IMR-90 (cell line): ENCODE data around the gene ADM2. TPM values are rescaled to one million over a fixed set of nuclear protein-coding genes. Genes with fewer than 3 reads are reported as not detected.

Experiments used
- ATAC-seq: fragments of 200-7000 bp; cut with Tn5 transposase; 2 replicates; pipeline ENCODE4 v1.9.1; 2020; ENCODE audit warnings: low read depth, mild to moderate bottlenecking, moderate library complexity
- BruUV-seq: library from RNA; stranded (reverse); fragments of 400-500 nt; replicated peaks from 2 replicates; lab custom pipeline; 2021; lab: Mats Ljungman, UMichigan
- CTCF ChIA-PET: fragments of 300-600 bp; formaldehyde crosslinking; extraction: SDS; loops from one replicate; lab custom pipeline; 2021; ENCODE audit warnings: antibody characterized with exemption; lab: Yijun Ruan, JAX
- POLR2A ChIA-PET: fragments of 300-600 bp; sonication (Branson Sonifier 250); formaldehyde crosslinking; loops from one replicate; lab custom pipeline; 2022; ENCODE audit warnings: antibody characterized with exemption; ENCODE audit not compliant: unreplicated experiment; lab: Charles Lee
- DNase-seq: peaks from one replicate; pipeline ENCODE4 v3.0.0; 2013
- H2AFZ ChIP-seq: replicated peaks from 2 replicates; pipeline ENCODE3; 2013; ENCODE audit warnings: low read length, mild to moderate bottlenecking; ENCODE audit not compliant: poor library complexity
- H2AK5ac ChIP-seq: 2 replicates; pipeline ENCODE4 v1.6.1; 2013; ENCODE audit warnings: low read depth, low read length, inconsistent platforms
- H2AK9ac ChIP-seq: replicated peaks from 2 replicates; pipeline ENCODE3; 2013; ENCODE audit warnings: mild to moderate bottlenecking, low read depth, low read length, moderate library complexity; ENCODE audit not compliant: poor library complexity
- H2BK120ac ChIP-seq: 2 replicates; pipeline ENCODE4 v1.6.1; 2013; ENCODE audit warnings: low read depth, low read length, inconsistent platforms
- H2BK15ac ChIP-seq: 3 replicates; pipeline ENCODE4 v1.6.1; 2013; ENCODE audit warnings: low read depth, low read length, inconsistent platforms
- H2BK20ac ChIP-seq: 2 replicates; pipeline ENCODE4 v1.6.1; 2013; ENCODE audit warnings: low read depth, mild to moderate bottlenecking, inconsistent platforms, low read length, moderate library complexity
- H2BK5ac ChIP-seq: 2 replicates; pipeline ENCODE4 v1.6.1; 2013; ENCODE audit warnings: mild to moderate bottlenecking, low read depth, low read length, inconsistent platforms; ENCODE audit not compliant: poor library complexity, severe bottlenecking
- H3K14ac ChIP-seq: replicated peaks from 2 replicates; pipeline ENCODE4 v1.6.1; 2013; ENCODE audit warnings: low read depth, low read length, inconsistent platforms
- H3K18ac ChIP-seq: 2 replicates; pipeline ENCODE4 v1.6.1; 2013; ENCODE audit warnings: low read depth, low read length, control low read depth
- H3K23ac ChIP-seq: 2 replicates; pipeline ENCODE4 v1.6.1; 2013; ENCODE audit warnings: low read depth, low read length, inconsistent platforms
- H3K27ac ChIP-seq: 2 replicates; pipeline ENCODE4 v1.5.1; 2013; ENCODE audit warnings: mild to moderate bottlenecking, control low read depth, low read length; ENCODE audit not compliant: insufficient read depth
- H3K27me3 ChIP-seq: 2 replicates; pipeline ENCODE4 v1.6.1; 2013; ENCODE audit warnings: low read length; ENCODE audit not compliant: control insufficient read depth, insufficient read depth
- H3K36me3 ChIP-seq: 2 replicates; pipeline ENCODE4 v1.6.1; 2013; ENCODE audit warnings: low read length, mixed read lengths; ENCODE audit not compliant: control insufficient read depth, insufficient read depth
- H3K4ac ChIP-seq: 2 replicates; pipeline ENCODE4 v1.6.1; 2013; ENCODE audit warnings: low read depth, low read length, inconsistent platforms
- H3K4me1 ChIP-seq: 2 replicates; pipeline ENCODE4 v1.6.1; 2013; ENCODE audit warnings: low read length, mixed read lengths; ENCODE audit not compliant: control insufficient read depth, insufficient read depth
- H3K4me2 ChIP-seq: 2 replicates; pipeline ENCODE4 v1.6.1; 2013; ENCODE audit warnings: low read depth, mild to moderate bottlenecking, control low read depth, low read length, moderate library complexity
- H3K4me3 ChIP-seq: 2 replicates; pipeline ENCODE4 v1.5.1; 2013; ENCODE audit warnings: low read depth, mild to moderate bottlenecking, control low read depth, low read length, moderate library complexity; ENCODE audit not compliant: insufficient read depth
- H3K56ac ChIP-seq: 2 replicates; pipeline ENCODE4 v1.6.1; 2013; ENCODE audit warnings: low read length, inconsistent platforms; ENCODE audit not compliant: insufficient read depth; ENCODE audit errors: extremely low read depth
- H3K79me1 ChIP-seq, 2 experiments: 2 replicates each; pipeline ENCODE4 v1.6.1; 2013; ENCODE audit warnings: low read length in 2 of 2, inconsistent platforms in 1 of 2, low read depth in 1 of 2
- H3K9ac ChIP-seq: 2 replicates; pipeline ENCODE4 v1.6.1; 2013; ENCODE audit warnings: low read depth, low read length, control low read depth
- H3K9me1 ChIP-seq: 2 replicates; pipeline ENCODE4 v1.6.1; 2013; ENCODE audit warnings: low read length, inconsistent platforms; ENCODE audit not compliant: insufficient read depth
- H3K9me3 ChIP-seq: 2 replicates; pipeline ENCODE4 v1.6.1; 2013; ENCODE audit warnings: low read length; ENCODE audit not compliant: control insufficient read depth, insufficient read depth
- H4K20me1 ChIP-seq: 2 replicates; pipeline ENCODE4 v1.6.1; 2013; ENCODE audit warnings: low read length, inconsistent platforms; ENCODE audit not compliant: insufficient read depth
- H4K5ac ChIP-seq: 2 replicates; pipeline ENCODE4 v1.6.1; 2013; ENCODE audit warnings: mild to moderate bottlenecking, low read depth, low read length, control low read depth
- H4K8ac ChIP-seq, 2 experiments: 2 replicates each; pipeline ENCODE4 v1.6.1; 2013; ENCODE audit warnings: low read depth in 2 of 2, low read length in 2 of 2, control low read depth in 1 of 2, inconsistent platforms in 1 of 2
- H4K91ac ChIP-seq: 2 replicates; pipeline ENCODE4 v1.6.1; 2013; ENCODE audit warnings: low read depth, low read length, inconsistent platforms; ENCODE audit not compliant: insufficient read depth
- CHD1 ChIP-seq: IDR thresholded peaks from 2 replicates; pipeline ENCODE4 v1.6.1; 2012; ENCODE audit warnings: low read depth, low read length, improper control_type of control experiment
- CTCF ChIP-seq: conservative IDR thresholded peaks from 2 replicates; pipeline ENCODE4 v1.5.1; 2012; ENCODE audit warnings: mild to moderate bottlenecking, low read depth, low read length, improper control_type of control experiment
- ELK1 ChIP-seq: fragments of 150-350 bp; IDR thresholded peaks from 2 replicates; pipeline ENCODE4 v1.6.1; 2016; ENCODE audit warnings: low read depth, mild to moderate bottlenecking, low read length, moderate library complexity, borderline replicate concordance
- FOS ChIP-seq: fragments of 150-350 bp; IDR thresholded peaks from 2 replicates; pipeline ENCODE4 v1.6.1; 2016; ENCODE audit warnings: low read depth, low read length
- MAFK ChIP-seq: IDR thresholded peaks from 2 replicates; pipeline ENCODE4 v1.6.1; 2012; ENCODE audit warnings: low read depth, low read length, improper control_type of control experiment
- MAZ ChIP-seq: IDR thresholded peaks from 2 replicates; pipeline ENCODE4 v1.6.1; 2012; ENCODE audit warnings: low read depth, mild to moderate bottlenecking, low read length, improper control_type of control experiment, moderate library complexity, borderline replicate concordance
- MXI1 ChIP-seq: IDR thresholded peaks from 2 replicates; pipeline ENCODE4 v1.6.1; 2012; ENCODE audit warnings: low read depth, mild to moderate bottlenecking, low read length, moderate library complexity, borderline replicate concordance
- NFE2L2 ChIP-seq: fragments of 150-350 bp; IDR thresholded peaks from 2 replicates; pipeline ENCODE4 v1.6.1; 2016; ENCODE audit warnings: low read depth, mild to moderate bottlenecking, low read length
- POLR2A ChIP-seq: IDR thresholded peaks from 2 replicates; pipeline ENCODE4 v1.6.1; 2012; ENCODE audit warnings: mild to moderate bottlenecking, low read depth, low read length
- RAD21 ChIP-seq: IDR thresholded peaks from 2 replicates; pipeline ENCODE4 v1.6.1; 2012; ENCODE audit warnings: low read length, improper control_type of control experiment
- RCOR1 ChIP-seq: IDR thresholded peaks from 2 replicates; pipeline ENCODE4 v1.6.1; 2012; ENCODE audit warnings: mild to moderate bottlenecking, low read length, improper control_type of control experiment; ENCODE audit not compliant: insufficient replicate concordance
- RFX5 ChIP-seq: IDR thresholded peaks from 2 replicates; pipeline ENCODE4 v1.8.0; 2012; ENCODE audit warnings: low read depth, mild to moderate bottlenecking, low read length, moderate library complexity
- SMC3 ChIP-seq: fragments of 150-350 bp; IDR thresholded peaks from 2 replicates; pipeline ENCODE4 v1.6.1; 2016; ENCODE audit warnings: low read depth, mild to moderate bottlenecking, antibody characterized with exemption, low read length, moderate library complexity
- WGBS, 2 experiments: methylation state at CpG; one replicate each; pipeline versions ENCODE4 v1.1.5 to v1.1.7; 2013; ENCODE audit warnings: missing lambda C conversion rate in 2 of 2; ENCODE audit not compliant: insufficient read length in 1 of 2; ENCODE audit errors: extremely low coverage in 2 of 2; 5-methylcytosine and 5-hydroxymethylcytosine counted together
- dilution Hi-C: fragments of 300-500 bp; cut with HindIII; formaldehyde crosslinking; loops from one replicate; pipeline ENCODE4 v1.14.3; 2018; ENCODE audit warnings: low sequenced_read_pairs; ENCODE audit not compliant: unreplicated experiment
- in situ Hi-C: fragments of 300-500 bp; cut with MboI; formaldehyde crosslinking; loops from 3 replicates; pipeline ENCODE4 v1.14.3; 2019; ENCODE audit warnings: low sequenced_read_pairs, inconsistent platforms, mixed read lengths
- intact Hi-C: fragments of 100-400 bp; cut with micrococcal nuclease; formaldehyde crosslinking; loops from 2 replicates; pipeline ENCODE4 v1.10.0; 2022
- polyA plus RNA-seq, 3 experiments: library from polyadenylated mRNA; depleted of rRNA; stranded (reverse); fragments of >200 nt; gene quantifications; 2 replicates each; pipeline ENCODE4 v1.2.3, GENCODE V29; 2012; ENCODE audit warnings: low replicate concordance in 1 of 3
- total RNA-seq: library from RNA; depleted of rRNA; stranded (reverse); fragments of >200 nt; gene quantifications from 2 replicates; pipeline ENCODE4 v1.2.3, GENCODE V29; 2012
- TF ChIP-seq, protein P1 (sequence below): fragments of 150-350 bp; IDR thresholded peaks from 2 replicates; pipeline ENCODE4 v1.6.1; 2017; ENCODE audit warnings: mild to moderate bottlenecking, antibody characterized with exemption, low read length, low read depth

The ADM2 gene
- total and polyA plus RNA-seq, 2 of the 4 experiments (the other 2 are of a cell fraction) = 0.18 to 2.3 TPM

DNA sequence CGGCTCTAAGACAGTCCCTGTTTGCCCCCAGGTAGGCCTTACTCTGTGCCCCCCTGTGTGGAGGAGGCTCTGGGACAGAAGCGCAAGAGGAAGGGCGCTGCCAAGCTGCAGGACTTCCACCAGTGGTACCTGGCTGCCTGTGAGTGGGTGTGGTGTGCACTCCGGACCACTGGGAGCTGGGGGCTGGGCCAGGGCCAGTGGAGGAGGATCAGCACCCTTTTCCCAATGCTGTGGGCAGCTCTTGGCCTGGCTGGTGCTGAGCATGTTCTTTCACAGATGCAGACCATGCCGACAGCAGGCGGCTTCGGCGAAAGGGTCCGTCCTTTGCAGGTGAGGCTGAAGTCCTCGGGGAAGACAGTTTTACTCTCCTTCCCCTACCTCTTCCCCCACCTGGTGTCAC lies 40.4 kb downstream of the ADM2 start:
- ChIA-PET CTCF (interaction anchor here (0.5 kb wide), 1 partner anchor 63 kb away, joined by 4 read pairs; no protein-coding TSS in a partner anchor), POLR2A (no interaction called here)
- Histone ChIP-seq H2AK5ac (no peak overlapping the region), H3K27me3 (no peaks in the 10 kb centered on the region), H3K36me3 (peaks cover 44% of the 10 kb centered on the region), H2BK20ac (no peak overlapping the region), H3K4ac (no peak overlapping the region), H3K14ac (no peak overlapping the region), H3K9me3 (no peaks in the 10 kb centered on the region), H3K27ac (no peak overlapping the region), H2BK15ac (no peak overlapping the region), H2AFZ (no peak overlapping the region), H4K91ac (no peak overlapping the region), H4K8ac (no peak overlapping the region), H3K9me1 (peaks cover 4% of the 10 kb centered on the region), H3K79me1 (peaks cover 8 to 42% of the 10 kb centered on the region in 2 experiments), H2BK5ac (no peak overlapping the region), H3K4me1 (peaks cover 8% of the 10 kb centered on the region), H4K5ac (no peak overlapping the region), H2BK120ac (no peak overlapping the region), H3K9ac (no peak overlapping the region), H3K23ac (no peak overlapping the region), H3K4me3 (no peak overlapping the region), H2AK9ac (peak overlapping the region; percentile 55), H3K18ac (no peak overlapping the region), H3K56ac (no peak overlapping the region), H4K20me1 (peaks cover 19% of the 10 kb centered on the region), H3K4me2 (no peak overlapping the region)
- TF ChIP-seq POLR2A = no peak
- TF ChIP-seq, protein P1, sequence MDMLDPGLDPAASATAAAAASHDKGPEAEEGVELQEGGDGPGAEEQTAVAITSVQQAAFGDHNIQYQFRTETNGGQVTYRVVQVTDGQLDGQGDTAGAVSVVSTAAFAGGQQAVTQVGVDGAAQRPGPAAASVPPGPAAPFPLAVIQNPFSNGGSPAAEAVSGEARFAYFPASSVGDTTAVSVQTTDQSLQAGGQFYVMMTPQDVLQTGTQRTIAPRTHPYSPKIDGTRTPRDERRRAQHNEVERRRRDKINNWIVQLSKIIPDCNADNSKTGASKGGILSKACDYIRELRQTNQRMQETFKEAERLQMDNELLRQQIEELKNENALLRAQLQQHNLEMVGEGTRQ = no peak
- no peak for TF ChIP-seq CHD1
- TF ChIP-seq RAD21 = no peak
- no peak for TF ChIP-seq CTCF
- no peak for TF ChIP-seq NFE2L2
- TF ChIP-seq MAZ = no peak
- TF ChIP-seq RFX5 = no peak
- no peak for TF ChIP-seq MXI1
- no peak for TF ChIP-seq SMC3
- TF ChIP-seq ELK1 = no peak
- no peak for TF ChIP-seq RCOR1
- no peak for TF ChIP-seq MAFK
- TF ChIP-seq FOS = no peak
- no TSS peak for BruUV-seq
- DNase-seq (no peak), ATAC-seq (no peak)
- dilution Hi-C loops (no loop called here), intact Hi-C loops (no loop called here), in situ Hi-C loops (no loop called here)
- 98% methylated on average over 5 of the region's 10 CpGs; no CpG with 5 or more reads in 1 of the 2 experiments for whole genome bisulfite sequencing, 2 experiments
